HCT116 (cell line): ENCODE measurements around the gene TFDP1.
"Not testable (repeated sequence)": the region's sequence is repeated elsewhere in the genome, so short reads cannot be mapped to it uniquely, and the experiment has no call there.

Experiments used
- CTCF ChIP-seq, 3 experiments: fragments of 200-600 bp in 1 of 3; sonication (generic) in 1 of 3; IDR thresholded peaks in 2 of 3; conservative IDR thresholded peaks in 1 of 3; 2 replicates each; pipeline ENCODE4 v1.5.1; 2012 to 2017; ENCODE audit warnings: low read depth in 2 of 3, low read length in 2 of 3, antibody characterized with exemption in 1 of 3, borderline replicate concordance in 1 of 3, control low read depth in 1 of 3, mild to moderate bottlenecking in 1 of 3, mixed read lengths in 1 of 3, mixed run types in 1 of 3, moderate library complexity in 1 of 3; ENCODE audit not compliant: insufficient read depth in 1 of 3
- EZH2 ChIP-seq: fragments of 200-600 bp; sonication (generic); IDR thresholded peaks from 2 replicates; pipeline ENCODE4 v1.6.1; 2017; ENCODE audit warnings: antibody characterized with exemption, mixed run types
- EZH2phosphoT487 ChIP-seq: fragments of 200-600 bp; IDR thresholded peaks from 2 replicates; pipeline ENCODE4 v1.6.1; 2018; ENCODE audit warnings: antibody characterized with exemption, borderline replicate concordance
- POLR2A ChIP-seq: IDR thresholded peaks from 2 replicates; pipeline ENCODE4 v1.7.0; 2011; ENCODE audit warnings: borderline replicate concordance; ENCODE audit not compliant: insufficient read depth, insufficient read length; ENCODE audit errors: extremely low read depth
- POLR2AphosphoS5 ChIP-seq: IDR thresholded peaks from 2 replicates; pipeline ENCODE4 v1.6.1; 2011; ENCODE audit warnings: mild to moderate bottlenecking, low read depth, low read length, moderate library complexity
- SIN3A ChIP-seq: IDR thresholded peaks from 2 replicates; pipeline ENCODE4 v1.6.1; 2012; ENCODE audit warnings: low read depth
- TF ChIP-seq, protein P1 (sequence below): IDR thresholded peaks from 2 replicates; pipeline ENCODE4 v1.6.1; 2011; ENCODE audit warnings: mild to moderate bottlenecking, low read length, moderate library complexity; ENCODE audit not compliant: insufficient replicate concordance; ENCODE audit errors: extremely low read depth
- TF ChIP-seq, protein P2 (sequence below): IDR thresholded peaks from 2 replicates; pipeline ENCODE4 v1.6.1; 2012; ENCODE audit warnings: low read depth

- not testable (repeated sequence) for TF ChIP-seq CTCF (IDR thresholded peaks at IDR 0.05 in 2 of 3, conservative IDR thresholded peaks at IDR 0.05 in 1 of 3; ENCODE audit: borderline replicate concordance in 1 of 3, insufficient read depth in 1 of 3, low read depth in 2 of 3, low read length in 2 of 3); POLR2A; EZH2; SIN3A; EZH2phosphoT487; POLR2AphosphoS5
- TF ChIP-seq, protein P1, sequence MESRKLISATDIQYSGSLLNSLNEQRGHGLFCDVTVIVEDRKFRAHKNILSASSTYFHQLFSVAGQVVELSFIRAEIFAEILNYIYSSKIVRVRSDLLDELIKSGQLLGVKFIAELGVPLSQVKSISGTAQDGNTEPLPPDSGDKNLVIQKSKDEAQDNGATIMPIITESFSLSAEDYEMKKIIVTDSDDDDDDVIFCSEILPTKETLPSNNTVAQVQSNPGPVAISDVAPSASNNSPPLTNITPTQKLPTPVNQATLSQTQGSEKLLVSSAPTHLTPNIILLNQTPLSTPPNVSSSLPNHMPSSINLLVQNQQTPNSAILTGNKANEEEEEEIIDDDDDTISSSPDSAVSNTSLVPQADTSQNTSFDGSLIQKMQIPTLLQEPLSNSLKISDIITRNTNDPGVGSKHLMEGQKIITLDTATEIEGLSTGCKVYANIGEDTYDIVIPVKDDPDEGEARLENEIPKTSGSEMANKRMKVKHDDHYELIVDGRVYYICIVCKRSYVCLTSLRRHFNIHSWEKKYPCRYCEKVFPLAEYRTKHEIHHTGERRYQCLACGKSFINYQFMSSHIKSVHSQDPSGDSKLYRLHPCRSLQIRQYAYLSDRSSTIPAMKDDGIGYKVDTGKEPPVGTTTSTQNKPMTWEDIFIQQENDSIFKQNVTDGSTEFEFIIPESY, result not testable (repeated sequence)
- TF ChIP-seq, protein P2, sequence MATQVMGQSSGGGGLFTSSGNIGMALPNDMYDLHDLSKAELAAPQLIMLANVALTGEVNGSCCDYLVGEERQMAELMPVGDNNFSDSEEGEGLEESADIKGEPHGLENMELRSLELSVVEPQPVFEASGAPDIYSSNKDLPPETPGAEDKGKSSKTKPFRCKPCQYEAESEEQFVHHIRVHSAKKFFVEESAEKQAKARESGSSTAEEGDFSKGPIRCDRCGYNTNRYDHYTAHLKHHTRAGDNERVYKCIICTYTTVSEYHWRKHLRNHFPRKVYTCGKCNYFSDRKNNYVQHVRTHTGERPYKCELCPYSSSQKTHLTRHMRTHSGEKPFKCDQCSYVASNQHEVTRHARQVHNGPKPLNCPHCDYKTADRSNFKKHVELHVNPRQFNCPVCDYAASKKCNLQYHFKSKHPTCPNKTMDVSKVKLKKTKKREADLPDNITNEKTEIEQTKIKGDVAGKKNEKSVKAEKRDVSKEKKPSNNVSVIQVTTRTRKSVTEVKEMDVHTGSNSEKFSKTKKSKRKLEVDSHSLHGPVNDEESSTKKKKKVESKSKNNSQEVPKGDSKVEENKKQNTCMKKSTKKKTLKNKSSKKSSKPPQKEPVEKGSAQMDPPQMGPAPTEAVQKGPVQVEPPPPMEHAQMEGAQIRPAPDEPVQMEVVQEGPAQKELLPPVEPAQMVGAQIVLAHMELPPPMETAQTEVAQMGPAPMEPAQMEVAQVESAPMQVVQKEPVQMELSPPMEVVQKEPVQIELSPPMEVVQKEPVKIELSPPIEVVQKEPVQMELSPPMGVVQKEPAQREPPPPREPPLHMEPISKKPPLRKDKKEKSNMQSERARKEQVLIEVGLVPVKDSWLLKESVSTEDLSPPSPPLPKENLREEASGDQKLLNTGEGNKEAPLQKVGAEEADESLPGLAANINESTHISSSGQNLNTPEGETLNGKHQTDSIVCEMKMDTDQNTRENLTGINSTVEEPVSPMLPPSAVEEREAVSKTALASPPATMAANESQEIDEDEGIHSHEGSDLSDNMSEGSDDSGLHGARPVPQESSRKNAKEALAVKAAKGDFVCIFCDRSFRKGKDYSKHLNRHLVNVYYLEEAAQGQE, result not testable (repeated sequence)
These were observed 40.2 kb downstream of the TFDP1 start for GRCh38 chr13:113624640-113625304.
